Measurements from ENCODE around the gene GLIPR1L2.
"Not testable (repeated sequence)": the region's sequence is repeated elsewhere in the genome, so short reads cannot be mapped to it uniquely, and the experiment has no call there.

The GLIPR1L2 gene

GRCh38 chr12:75437564-75437963 is 46.7 kb downstream of the GLIPR1L2 start:
- DNase-seq (ENCODE audit: low read depth): no peak

GRCh38 chr12:75438059-75438754 is 47.3 kb downstream of the GLIPR1L2 start:
- DNase-seq (ENCODE audit: low read depth): no peak

GRCh38 chr12:75439048-75439447 is 48.2 kb downstream of the GLIPR1L2 start:
- DNase-seq (ENCODE audit: low read depth): no peak

GRCh38 chr12:75439930-75440329 is 49.0 kb downstream of the GLIPR1L2 start:
- no peak for DNase-seq (ENCODE audit: low read depth)

GRCh38 chr12:75441687-75442449 is 51.0 kb downstream of the GLIPR1L2 start:
- DNase-seq (ENCODE audit: low read depth): not testable (repeated sequence)

- DNase-seq (ENCODE audit: low read depth): not testable (repeated sequence)
Observed at GRCh38 chr12:75442454-75442853, 51.6 kb downstream of the GLIPR1L2 start.

GRCh38 chr12:75443709-75444108 is 52.8 kb downstream of the GLIPR1L2 start:
- DNase-seq (ENCODE audit: low read depth): no peak

- DNase-seq (ENCODE audit: low read depth): no peak
Observed at GRCh38 chr12:75444429-75445136, 53.7 kb downstream of the GLIPR1L2 start.

GRCh38 chr12:75445137-75445507 is 54.2 kb downstream of the GLIPR1L2 start:
- not testable (repeated sequence) for DNase-seq (ENCODE audit: low read depth)

GRCh38 chr12:75446857-75447256 is 56.0 kb downstream of the GLIPR1L2 start:
- DNase-seq (ENCODE audit: low read depth): no peak

GRCh38 chr12:75447691-75448393 is 57.0 kb downstream of the GLIPR1L2 start:
- DNase-seq (ENCODE audit: low read depth): no peak

GRCh38 chr12:75452675-75453330 is 61.9 kb downstream of the GLIPR1L2 start:
- no peak for DNase-seq (ENCODE audit: low read depth)

- DNase-seq (ENCODE audit: low read depth): no peak
Observed at GRCh38 chr12:75455839-75456238, 65.0 kb downstream of the GLIPR1L2 start.

- no peak for DNase-seq (ENCODE audit: low read depth)
Observed at GRCh38 chr12:75457191-75457590, 66.3 kb downstream of the GLIPR1L2 start.

- not testable (repeated sequence) for DNase-seq (ENCODE audit: low read depth)
Observed at GRCh38 chr12:75457866-75458265, 67.0 kb downstream of the GLIPR1L2 start.

GRCh38 chr12:75459755-75460154 is 68.9 kb downstream of the GLIPR1L2 start:
- no peak for DNase-seq (ENCODE audit: low read depth)

- DNase-seq (ENCODE audit: low read depth): no peak
Observed at GRCh38 chr12:75460204-75460603, 69.3 kb downstream of the GLIPR1L2 start.

GRCh38 chr12:75471902-75472890 is 81.3 kb downstream of the GLIPR1L2 start:
- DNase-seq (ENCODE audit: low read depth): no peak

GRCh38 chr12:75474116-75474515 is 83.2 kb downstream of the GLIPR1L2 start:
- DNase-seq (ENCODE audit: low read depth): no peak

GRCh38 chr12:75476071-75476470 is 85.2 kb downstream of the GLIPR1L2 start:
- DNase-seq (ENCODE audit: low read depth): no peak

Measured in activated T-helper 9 cell treated with anti-CD3 and anti-CD28 coated beads, Interleukin-2, amount 50 U/mL, for 16 hours (primary cell).